K562 (cell line): Measurements from ENCODE around the gene PRKAA1. TPM values are rescaled to one million over a fixed set of nuclear protein-coding genes. Genes with fewer than 3 reads are reported as not detected.

Experiments used
- ATAC-seq: fragments of 200-7000 bp; cut with Tn5 transposase; 3 replicates; pipeline ENCODE4 v1.9.1; 2020; ENCODE audit warnings: moderate library complexity
- BruUV-seq: library from RNA; stranded (reverse); fragments of 400-500 nt; replicated peaks from 2 replicates; lab custom pipeline; 2021; lab: Mats Ljungman, UMichigan
- CTCF ChIA-PET: fragments of 300-600 bp; formaldehyde crosslinking; extraction: SDS; loops from one replicate; lab custom pipeline; 2021; ENCODE audit warnings: low intra/inter-chr PET ratio; lab: Yijun Ruan, JAX
- POLR2A ChIA-PET: fragments of 300-600, 350-650 bp; sonication (Branson Sonifier 250); formaldehyde crosslinking; extraction: SDS; loops from one replicate; lab custom pipeline; 2021; ENCODE audit warnings: antibody characterized with exemption, inconsistent platforms; lab: Yijun Ruan, JAX
- DNase-seq, 4 experiments: peaks; one replicate each; pipeline versions ENCODE4 v3.0.0 to v3.0.0-alpha.2; 2011 to 2018; ENCODE audit warnings: low spot score in 3 of 4, mixed read lengths in 3 of 4; ENCODE audit errors: extremely low read depth in 1 of 4
- FAIRE-seq: peaks from 2 replicates; lab custom pipeline; 2011; peaks lifted over from hg19 to GRCh38; lab: Jason Lieb, UNC
- H2AFZ ChIP-seq: 2 replicates; pipeline ENCODE4 v1.6.0; 2011; ENCODE audit warnings: low read depth, low read length, control low read depth, inconsistent platforms
- H3K27ac ChIP-seq: fragments of 200-600 bp; 3 replicates; pipeline ENCODE4 v1.8.0; 2011; ENCODE audit warnings: low read depth, mild to moderate bottlenecking, control low read depth, inconsistent platforms, low read length, moderate library complexity, mixed read lengths; ENCODE audit errors: extremely low read depth
- H3K27me3 ChIP-seq, 2 experiments: fragments of 300-600 bp in 1 of 2; 2 replicates in 1 of 2; 3 replicates in 1 of 2; pipeline versions ENCODE4 v1.6.0 to v1.8.0; 2011; ENCODE audit warnings: inconsistent platforms in 2 of 2, low read length in 2 of 2, mild to moderate bottlenecking in 1 of 2, mixed read lengths in 1 of 2, moderate library complexity in 1 of 2; ENCODE audit not compliant: control insufficient read depth in 2 of 2, insufficient read depth in 2 of 2
- H3K36me3 ChIP-seq: fragments of 300-600 bp; 3 replicates; pipeline ENCODE4 v1.8.0; 2011; ENCODE audit warnings: mild to moderate bottlenecking, low read length, inconsistent platforms; ENCODE audit not compliant: control insufficient read depth, insufficient read depth
- H3K4me1 ChIP-seq, 2 experiments: fragments of 200-600 bp in 1 of 2; replicated peaks in 1 of 2; 2 replicates in 1 of 2; 3 replicates in 1 of 2; pipeline versions ENCODE4 v1.5.1 to v1.8.0; 2011; ENCODE audit warnings: inconsistent platforms in 2 of 2, low read length in 2 of 2, mild to moderate bottlenecking in 1 of 2, mixed read lengths in 1 of 2, moderate library complexity in 1 of 2; ENCODE audit not compliant: control insufficient read depth in 2 of 2, insufficient read depth in 2 of 2
- H3K4me2 ChIP-seq: 2 replicates; pipeline ENCODE4 v1.6.1; 2011; ENCODE audit warnings: low read length, control low read depth, inconsistent platforms, mixed read lengths; ENCODE audit not compliant: insufficient read depth
- H3K4me3 ChIP-seq: fragments of 200-600 bp; sonication (generic), shearing (Covaris generic); 2 replicates; pipeline ENCODE4 v1.5.1; 2016; ENCODE audit warnings: control low read depth, inconsistent platforms
- H3K79me2 ChIP-seq: fragments of 200-600 bp; 3 replicates; pipeline ENCODE4 v1.8.0; 2011; ENCODE audit warnings: low read length, inconsistent platforms; ENCODE audit not compliant: control insufficient read depth, insufficient read depth
- H3K9ac ChIP-seq, 2 experiments: 2 replicates each; pipeline versions ENCODE4 v1.6.0 to v1.6.1; 2011; ENCODE audit warnings: low read depth in 2 of 2, low read length in 2 of 2, control low read depth in 1 of 2, inconsistent platforms in 1 of 2, mild to moderate bottlenecking in 1 of 2, mixed read lengths in 1 of 2; ENCODE audit not compliant: insufficient read depth in 1 of 2
- H3K9me1 ChIP-seq: one replicate; pipeline ENCODE4 v1.6.0; 2011; ENCODE audit warnings: inconsistent platforms, mild to moderate bottlenecking, low read length, moderate library complexity; ENCODE audit not compliant: control insufficient read depth, insufficient read depth
- H3K9me3 ChIP-seq: replicated peaks from 2 replicates; pipeline ENCODE4 v1.5.1; 2011; ENCODE audit warnings: low read depth, low read length, inconsistent platforms; ENCODE audit not compliant: control insufficient read depth, insufficient read depth
- H4K20me1 ChIP-seq: replicated peaks from 2 replicates; pipeline ENCODE4 v1.6.1; 2011; ENCODE audit warnings: low read length, inconsistent platforms, mixed read lengths; ENCODE audit not compliant: control insufficient read depth, insufficient read depth
- ADNP ChIP-seq: fragments of 200-800 bp; sonication (Bioruptor generic); IDR thresholded peaks from 2 replicates; pipeline ENCODE4 v1.6.1; 2016; ENCODE audit warnings: missing genetic modification characterization, missing compliant biosample characterization
- COPS2 ChIP-seq: fragments of 450-650 bp; conservative IDR thresholded peaks from 2 replicates; pipeline ENCODE4 v1.6.1; 2016; ENCODE audit warnings: mild to moderate bottlenecking, moderate library complexity
- ETS1 ChIP-seq: conservative IDR thresholded peaks from 2 replicates; pipeline ENCODE4 v1.6.1; 2011; ENCODE audit warnings: low read depth, mild to moderate bottlenecking, low read length; ENCODE audit not compliant: control insufficient read depth
- FOXP1 ChIP-seq: sonication (generic); formaldehyde crosslinking; IDR thresholded peaks from 2 replicates; pipeline ENCODE4 v1.8.0; 2022; ENCODE audit warnings: mild to moderate bottlenecking, missing genetic modification reagents
- KLF6 ChIP-seq: fragments of 250-450 bp; sonication (Bioruptor Pico); IDR thresholded peaks from 2 replicates; pipeline ENCODE4 v1.4.0; 2020; ENCODE audit warnings: mild to moderate bottlenecking, moderate library complexity, borderline replicate concordance
- MAX ChIP-seq: sonication (generic); formaldehyde crosslinking; IDR thresholded peaks from 2 replicates; pipeline ENCODE4 v1.9.0; 2022; ENCODE audit warnings: mild to moderate bottlenecking, missing genetic modification reagents
- MBD2 ChIP-seq: sonication (generic); IDR thresholded peaks from 2 replicates; pipeline ENCODE4 v1.6.1; 2016; ENCODE audit warnings: low read depth, borderline replicate concordance
- MYC ChIP-seq, 2 experiments: fragments of 250-450 bp in 1 of 2; sonication (Bioruptor Pico) in 1 of 2; IDR thresholded peaks; 2 replicates each; pipeline versions ENCODE4 v1.5.1 to v1.6.1; 2012 to 2021; ENCODE audit warnings: low read depth in 2 of 2, borderline replicate concordance in 1 of 2, improper control_type of control experiment in 1 of 2, low read length in 1 of 2, mild to moderate bottlenecking in 1 of 2, moderate library complexity in 1 of 2
- NCOA2 ChIP-seq, 2 experiments: fragments of 450-650 bp; IDR thresholded peaks; 2 replicates each; pipeline ENCODE4 v1.6.1; 2018; ENCODE audit warnings: mild to moderate bottlenecking in 2 of 2, moderate library complexity in 1 of 2; ENCODE audit not compliant: partially characterized antibody in 2 of 2
- OTX1 ChIP-seq: fragments of 450-650 bp; formaldehyde crosslinking; IDR thresholded peaks from 2 replicates; pipeline ENCODE4 v1.4.0; 2022; ENCODE audit warnings: mild to moderate bottlenecking
- PHTF2 ChIP-seq: fragments of 250-450 bp; sonication (Bioruptor Pico); IDR thresholded peaks from 2 replicates; pipeline ENCODE4 v1.5.0; 2021; ENCODE audit warnings: mild to moderate bottlenecking
- POLR2AphosphoS2 ChIP-seq: IDR thresholded peaks from 2 replicates; pipeline ENCODE4 v1.6.1; 2012; ENCODE audit warnings: low read length, improper control_type of control experiment
- SNRNP70 ChIP-seq: fragments of 200-400 bp; formaldehyde crosslinking; optimal IDR thresholded peaks from 2 replicates; pipeline ENCODE3; 2017; ENCODE audit warnings: low read depth, low read length
- SUPT5H ChIP-seq: fragments of 450-650 bp; IDR thresholded peaks from 2 replicates; pipeline ENCODE4 v1.6.1; 2016
- TSC22D4 ChIP-seq: fragments of 450-650 bp; IDR thresholded peaks from 2 replicates; pipeline ENCODE4 v1.6.1; 2016; ENCODE audit warnings: missing genetic modification characterization, missing biosample characterization, control low read depth
- ZNF717 ChIP-seq: fragments of 250-450 bp; sonication (Bioruptor Pico); IDR thresholded peaks from 2 replicates; pipeline ENCODE4 v1.5.0; 2021
- WGBS: fragments of 100-300 bp; shearing (Covaris generic); methylation state at CpG from one replicate; pipeline ENCODE4 v1.1.6; 2016; ENCODE audit warnings: low coverage, mixed read lengths; ENCODE audit not compliant: insufficient coverage; ENCODE audit errors: missing lambda C conversion rate; 5-methylcytosine and 5-hydroxymethylcytosine counted together
- in situ Hi-C: fragments of 300-500 bp; cut with MboI; formaldehyde crosslinking; loops from 4 replicates; pipeline ENCODE4 v1.15.0; 2018; ENCODE audit warnings: inconsistent platforms, mixed read lengths
- intact Hi-C: fragments of 100-400 bp; cut with micrococcal nuclease; formaldehyde crosslinking; loops from 2 replicates; pipeline ENCODE4 v1.14.2; 2022
- polyA plus RNA-seq, 8 experiments: library from polyadenylated mRNA; depleted of rRNA in 4 of 8; stranded (reverse) in 5 of 8; unstranded in 3 of 8; fragments of >200 nt; fragmentation: Nextera tagmentation in 2 of 8; fragmentation: Illumina TruSeq in 1 of 8; extraction: Ambion mirVana in 2 of 8; extraction: Trizol in 1 of 8; gene quantifications; 2 replicates each; pipeline versions ENCODE4 v1.2.1 to v1.2.3, GENCODE V29; 2011 to 2014; ENCODE audit warnings: inconsistent platforms in 1 of 8, missing spikeins in 1 of 8
- total RNA-seq, 7 experiments: library from RNA; depleted of rRNA in 6 of 7; stranded (reverse); fragments of >200 nt in 6 of 7; fragmentation: Illumina TruSeq in 2 of 7; extraction: Trizol in 2 of 7; gene quantifications; 2 replicates each; pipeline versions ENCODE4 v1.2.1 to v1.2.3, GENCODE V29; 2011 to 2021; ENCODE audit warnings: low replicate concordance in 1 of 7

The PRKAA1 gene
- total and polyA plus RNA-seq, 9 of the 15 experiments (the other 6 are each of a cell fraction or from before 2014, with no cell fraction given), result 24.5 to 84.0 (median 51.4) TPM

GRCh38 chr5:40838086-40838485 lies 39.9 kb upstream of the PRKAA1 start:
- peaks cover 0 to 9% of the 10 kb centered on the region in 2 experiments; a peak in 3 of 5 replicates for H3K4me1 ChIP-seq
- ChIA-PET POLR2A (no interaction called here), CTCF (no interaction called here)
- H3K4me3 ChIP-seq, result no peak overlapping the region
- ATAC-seq (no peak), DNase-seq (no peak)
- peaks cover 16% of the 10 kb centered on the region for H4K20me1 ChIP-seq
- BruUV-seq, result no TSS peak
- H3K27me3 ChIP-seq, result no peaks in the 10 kb centered on the region
- H3K79me2 ChIP-seq, result peaks cover 35% of the 10 kb centered on the region
- peaks cover 17% of the 10 kb centered on the region for H3K36me3 ChIP-seq
- 71% methylated on average over 3 of the region's 6 CpGs for WGBS
- no peak overlapping the region for H2AFZ ChIP-seq
- no peak overlapping the region for H3K27ac ChIP-seq
- no peaks in the 10 kb centered on the region for H3K9me1 ChIP-seq
- H3K9me3 ChIP-seq, result no peaks in the 10 kb centered on the region
- in situ Hi-C loops, result no loop called here
- intact Hi-C loops, result loop anchor here (5.0 to 10.0 kb wide), 2 partner anchors 39 to 1413 kb away; partner anchors contain the start of gene DAB2
- H3K9ac ChIP-seq, result no peak overlapping the region
- TF ChIP-seq KLF6 (no peak), SUPT5H (no peak), ADNP (tag) (no peak), COPS2 (no peak), PHTF2 (no peak), NCOA2 (IDR thresholded peaks at IDR 0.05; ENCODE audit: partially characterized antibody in 2 of 2) (no peak), TSC22D4 (tag) (no peak), OTX1 (no peak), SNRNP70 (no peak), FOXP1 (CRISPR knock-in tag) (no peak), POLR2AphosphoS2 (no peak), ZNF717 (no peak), MAX (no peak), ETS1 (no peak), MYC (IDR thresholded peaks at IDR 0.05; ENCODE audit: low read depth, low read length) (no peak), MYC (CRISPR knock-in tag; IDR thresholded peaks at IDR 0.05; ENCODE audit: borderline replicate concordance, low read depth) (no peak), MBD2 (no peak)
- TF ChIP-seq, all 486 proteins: peak for 0
- no peak overlapping the region for H3K4me2 ChIP-seq
- no peak for FAIRE-seq
